Activated CD8-positive, alpha-beta memory T cell treated with anti-CD3 and anti-CD28 coated beads, Interleukin-2, amount 10 ng/mL, durations not matched to agents 7 days and 5 days (primary cell): Measurements from ENCODE around the gene TMOD1. TPM values are rescaled to one million over a fixed set of nuclear protein-coding genes. Genes with fewer than 3 reads are reported as not detected.

Source experiments
- ATAC-seq: fragments of 150-1000 bp; cut with Tn5 transposase; one replicate; pipeline ENCODE4 v1.10.0; 2021; ENCODE audit warnings: moderate library complexity
- CTCF ChIA-PET: fragments of 350-600 bp; sonication (Branson Sonifier 250); formaldehyde crosslinking; loops from one replicate; lab custom pipeline; 2021; ENCODE audit warnings: antibody characterized with exemption; lab: Charles Lee
- DNase-seq: peaks from one replicate; pipeline ENCODE4 v3.0.0-alpha.2; 2020
- H3K27ac Mint-ChIP-seq: one replicate; pipeline ENCODE4 v1.8.0; 2021; ENCODE audit warnings: mild to moderate bottlenecking, mixed read lengths
- H3K27me3 Mint-ChIP-seq: one replicate; pipeline ENCODE4 v1.8.0; 2021; ENCODE audit warnings: mixed read lengths
- H3K36me3 Mint-ChIP-seq: one replicate; pipeline ENCODE4 v1.8.0; 2021; ENCODE audit warnings: mild to moderate bottlenecking, mixed read lengths
- H3K4me1 Mint-ChIP-seq: one replicate; pipeline ENCODE4 v1.8.0; 2021; ENCODE audit warnings: mixed read lengths
- H3K4me3 Mint-ChIP-seq: one replicate; pipeline ENCODE4 v1.8.0; 2021; ENCODE audit warnings: mild to moderate bottlenecking, moderate library complexity, mixed read lengths
- H3K9me3 Mint-ChIP-seq: one replicate; pipeline ENCODE4 v1.8.0; 2022; ENCODE audit warnings: low read depth, mixed read lengths
- total RNA-seq, 2 experiments: library from RNA; stranded (reverse); gene quantifications; one replicate each; pipeline ENCODE4 v1.2.3, GENCODE V29; 2021

The TMOD1 gene
- total RNA-seq, 2 experiments from 2014 or later = 0.88 to 1.0 TPM

DNA sequence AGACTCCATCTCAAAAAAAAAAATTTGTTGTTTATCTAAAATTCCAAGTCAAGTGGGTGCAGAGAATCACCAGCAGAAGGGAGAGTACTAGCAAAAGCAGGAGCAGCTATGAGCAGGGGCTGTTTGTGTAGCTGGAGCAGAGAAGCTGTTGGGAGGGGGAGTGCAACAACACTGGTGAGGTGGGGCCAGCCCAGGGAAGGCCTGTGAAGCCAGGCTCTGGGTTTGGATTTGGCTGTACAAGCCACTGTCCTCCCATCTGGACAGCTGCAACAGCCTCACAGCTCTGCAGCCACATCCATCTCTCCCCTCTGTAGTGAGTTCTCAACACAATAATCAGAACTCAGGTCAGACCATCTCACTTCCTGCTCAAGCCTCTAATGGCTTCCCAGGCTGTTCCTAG, 59.4 kb downstream of the TMOD1 start:
- peaks cover 33% of the 10 kb centered on the region for H3K27me3 Mint-ChIP-seq
- ATAC-seq (no peak), DNase-seq (peak; percentile 28)
- H3K9me3 Mint-ChIP-seq = no peaks in the 10 kb centered on the region
- H3K4me1 Mint-ChIP-seq = peaks cover 14% of the 10 kb centered on the region
- H3K36me3 Mint-ChIP-seq = no peaks in the 10 kb centered on the region
- H3K27ac Mint-ChIP-seq = no peak overlapping the region
- no peak overlapping the region for H3K4me3 Mint-ChIP-seq
- CTCF ChIA-PET = interaction anchor here (0.8 to 2.8 kb wide), 2 partner anchors 38 to 94 kb away, joined by 3 to 10 read pairs; no protein-coding TSS in a partner anchor

GRCh38 chr9:97561501-97561900, 60.0 kb downstream of the TMOD1 start:
- no peak for ATAC-seq
- CTCF ChIA-PET = interaction anchor here (2.8 kb wide), 1 partner anchor 37 kb away, joined by 10 read pairs; no protein-coding TSS in a partner anchor
- H3K27ac Mint-ChIP-seq = no peak overlapping the region
- no peak overlapping the region for H3K4me3 Mint-ChIP-seq
- H3K36me3 Mint-ChIP-seq = no peaks in the 10 kb centered on the region
- peaks cover 30% of the 10 kb centered on the region for H3K27me3 Mint-ChIP-seq
- peak; percentile 26 for DNase-seq
- H3K9me3 Mint-ChIP-seq = no peaks in the 10 kb centered on the region
- peaks cover 14% of the 10 kb centered on the region for H3K4me1 Mint-ChIP-seq

DNA sequence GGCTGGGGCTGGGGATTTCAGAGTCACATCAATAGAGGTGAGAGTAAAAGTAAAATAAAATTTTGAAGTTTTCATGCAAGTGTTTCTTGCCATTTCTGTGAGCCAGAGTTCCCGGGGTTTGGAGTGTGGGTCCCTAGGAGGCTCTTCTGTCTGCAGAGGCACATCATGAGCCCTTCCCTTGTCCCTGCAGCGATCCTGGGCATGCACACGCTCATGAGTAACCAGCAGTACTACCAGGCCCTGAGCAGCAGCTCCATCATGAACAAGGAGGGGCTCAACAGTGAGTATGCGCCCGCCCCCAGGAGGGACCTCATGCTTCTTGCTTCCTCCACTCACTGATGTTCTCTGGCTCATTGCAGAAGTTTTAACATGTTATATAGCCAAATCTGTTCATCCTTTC, 61.1 kb downstream of the TMOD1 start:
- Mint-ChIP-seq H3K4me3 (no peak overlapping the region), H3K27ac (no peak overlapping the region), H3K4me1 (peaks cover 14% of the 10 kb centered on the region), H3K27me3 (peaks cover 25% of the 10 kb centered on the region), H3K9me3 (no peaks in the 10 kb centered on the region), H3K36me3 (no peaks in the 10 kb centered on the region)
- no peak for ATAC-seq
- CTCF ChIA-PET = interaction anchor here (2.8 kb wide), 1 partner anchor 36 kb away, joined by 10 read pairs; no protein-coding TSS in a partner anchor
- peak; percentile 18 for DNase-seq

GRCh38 chr9:97563458-97564135, 62.1 kb downstream of the TMOD1 start:
- Mint-ChIP-seq H3K27ac (no peak overlapping the region), H3K4me3 (no peak overlapping the region), H3K27me3 (peaks cover 22% of the 10 kb centered on the region), H3K9me3 (no peaks in the 10 kb centered on the region), H3K36me3 (no peaks in the 10 kb centered on the region), H3K4me1 (peaks cover 10% of the 10 kb centered on the region)
- ATAC-seq (no peak), DNase-seq (peak; percentile 31)
- CTCF ChIA-PET = no interaction called here

GRCh38 chr9:97564291-97565175, 63.1 kb downstream of the TMOD1 start:
- Mint-ChIP-seq H3K9me3 (no peaks in the 10 kb centered on the region), H3K27ac (no peak overlapping the region), H3K27me3 (peaks cover 17% of the 10 kb centered on the region), H3K36me3 (no peaks in the 10 kb centered on the region), H3K4me3 (no peak overlapping the region), H3K4me1 (peaks cover 2% of the 10 kb centered on the region)
- CTCF ChIA-PET = no interaction called here
- peak; percentile 23 for DNase-seq
- no peak for ATAC-seq

- no peaks in the 10 kb centered on the region for H3K9me3 Mint-ChIP-seq
- H3K4me3 Mint-ChIP-seq = no peak overlapping the region
- DNase-seq = peak; percentile 27
- H3K4me1 Mint-ChIP-seq = no peaks in the 10 kb centered on the region
- H3K27ac Mint-ChIP-seq = no peak overlapping the region
- H3K36me3 Mint-ChIP-seq = no peaks in the 10 kb centered on the region
- H3K27me3 Mint-ChIP-seq = peaks cover 15% of the 10 kb centered on the region
- CTCF ChIA-PET = no interaction called here
- ATAC-seq = no peak
Measured at GRCh38 chr9:97565262-97565661, 63.8 kb downstream of the TMOD1 start.

DNA sequence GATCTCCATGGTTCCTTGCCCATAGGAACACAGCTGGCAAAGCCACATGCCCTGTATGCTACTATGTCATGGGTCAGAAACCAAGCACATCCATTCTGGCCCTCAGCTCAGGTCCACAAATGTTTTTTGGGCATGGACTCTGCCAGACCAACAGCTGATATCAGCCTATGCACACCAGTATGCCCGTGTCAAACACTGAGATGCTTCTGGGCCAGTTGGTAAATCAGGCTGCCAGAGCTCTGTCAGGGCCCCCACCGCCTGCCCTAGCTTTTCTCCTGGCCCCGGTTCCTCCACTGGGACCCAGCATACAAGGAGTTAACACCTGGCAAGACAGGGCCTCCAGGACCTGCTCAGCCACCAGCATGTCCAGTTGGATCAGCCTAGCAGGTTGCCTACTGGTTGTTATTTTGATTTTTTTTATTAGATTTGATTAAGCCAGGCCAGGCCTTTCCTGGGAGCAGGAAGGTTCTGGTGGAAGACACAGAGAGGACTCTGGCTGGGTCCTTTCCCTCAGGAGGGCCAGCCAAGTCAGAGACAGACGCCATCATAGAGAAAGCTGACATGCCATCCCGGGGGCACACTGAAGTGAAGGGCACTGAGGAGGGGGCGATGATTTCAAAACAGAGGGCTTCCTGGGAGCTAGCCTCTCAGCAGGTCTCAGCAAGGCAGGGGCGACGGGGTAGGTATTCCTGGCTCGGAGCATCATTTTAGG, 65.9 kb downstream of the TMOD1 start:
- CTCF ChIA-PET = no interaction called here

GRCh38 chr9:97567894-97568202, 66.4 kb downstream of the TMOD1 start:
- H3K27me3 Mint-ChIP-seq = peaks cover 9% of the 10 kb centered on the region
- no peak overlapping the region for H3K4me3 Mint-ChIP-seq
- H3K27ac Mint-ChIP-seq = no peak overlapping the region
- H3K4me1 Mint-ChIP-seq = no peaks in the 10 kb centered on the region
- no peaks in the 10 kb centered on the region for H3K36me3 Mint-ChIP-seq
- CTCF ChIA-PET = no interaction called here
- H3K9me3 Mint-ChIP-seq = no peaks in the 10 kb centered on the region
- no peak for ATAC-seq
- DNase-seq = peak; percentile 38

More for the DNA sequence above, 65.9 kb downstream of the TMOD1 start:
- Mint-ChIP-seq H3K4me3 (no peak overlapping the region), H3K27ac (no peak overlapping the region), H3K9me3 (no peaks in the 10 kb centered on the region), H3K27me3 (peaks cover 9% of the 10 kb centered on the region), H3K4me1 (no peaks in the 10 kb centered on the region), H3K36me3 (no peaks in the 10 kb centered on the region)
- peak; percentile 22 for DNase-seq
- no peak for ATAC-seq

DNA sequence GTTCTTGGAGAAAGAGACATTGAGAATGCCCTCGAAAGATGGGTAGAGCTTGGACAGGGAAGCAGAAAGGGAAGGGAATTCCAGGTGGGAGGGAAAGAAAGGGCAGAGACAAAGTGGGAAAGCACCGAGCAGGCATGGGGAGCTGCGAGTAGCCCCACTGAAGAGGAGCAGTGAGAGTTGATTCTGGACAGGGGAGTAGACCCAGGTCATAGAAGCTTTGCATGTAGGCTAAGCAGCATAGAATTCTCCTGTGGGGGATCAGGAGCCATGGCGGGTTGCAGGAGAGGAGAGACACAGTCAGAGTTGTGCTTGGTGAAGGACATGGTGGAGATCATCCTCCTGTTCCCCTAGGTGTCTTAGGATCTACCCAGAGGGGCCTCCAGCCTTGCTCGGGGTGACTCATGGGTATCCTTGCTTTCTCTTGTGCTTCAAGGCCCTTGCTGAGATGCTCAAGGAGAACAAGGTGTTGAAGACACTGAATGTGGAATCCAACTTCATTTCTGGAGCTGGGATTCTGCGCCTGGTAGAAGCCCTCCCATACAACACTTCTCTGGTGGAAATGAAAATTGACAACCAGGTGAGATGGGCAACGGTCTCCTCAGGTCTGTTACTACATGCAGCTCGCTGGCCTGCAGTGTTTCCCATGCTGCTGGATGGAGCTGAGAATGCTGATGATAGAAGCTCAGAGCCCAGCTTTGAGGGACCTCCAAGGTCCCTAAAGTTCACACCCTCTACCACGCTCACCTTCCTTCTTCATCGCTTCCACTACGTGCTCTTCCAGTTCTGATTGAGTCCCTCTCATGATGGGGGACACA, 67.2 kb downstream of the TMOD1 start:
- H3K9me3 Mint-ChIP-seq = no peaks in the 10 kb centered on the region
- CTCF ChIA-PET = no interaction called here
- H3K4me3 Mint-ChIP-seq = no peak overlapping the region
- H3K27ac Mint-ChIP-seq = no peak overlapping the region
- H3K27me3 Mint-ChIP-seq = peaks cover 9% of the 10 kb centered on the region
- H3K36me3 Mint-ChIP-seq = no peaks in the 10 kb centered on the region
- ATAC-seq = no peak
- peak; percentile 33 for DNase-seq
- no peaks in the 10 kb centered on the region for H3K4me1 Mint-ChIP-seq

DNA sequence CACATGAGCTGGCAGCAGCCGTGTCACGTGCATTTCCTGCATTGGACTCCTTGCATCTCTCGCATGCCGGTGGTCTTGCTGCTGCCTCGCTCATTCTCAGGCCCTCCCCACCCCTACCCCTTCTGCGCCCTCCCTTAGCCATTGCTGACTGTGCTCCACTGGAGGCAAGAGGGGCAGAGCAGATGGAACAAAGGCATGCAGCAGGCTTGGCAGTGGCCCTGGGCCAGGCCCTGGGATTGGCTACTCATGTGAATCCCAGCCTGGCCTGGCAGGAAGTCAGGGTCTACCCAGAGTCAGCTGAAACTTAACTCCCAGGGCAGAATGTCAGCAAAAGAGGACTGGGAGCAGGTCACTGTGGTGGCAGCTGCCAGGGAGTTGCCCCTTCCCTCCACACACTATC, 69.4 kb downstream of the TMOD1 start:
- Mint-ChIP-seq H3K9me3 (no peaks in the 10 kb centered on the region), H3K4me1 (peaks cover 14% of the 10 kb centered on the region), H3K36me3 (no peaks in the 10 kb centered on the region), H3K4me3 (no peak overlapping the region), H3K27me3 (peaks cover 14% of the 10 kb centered on the region), H3K27ac (no peak overlapping the region)
- DNase-seq (no peak), ATAC-seq (no peak)
- CTCF ChIA-PET = interaction anchor here (1.9 kb wide), 1 partner anchor 28 kb away, joined by 4 read pairs; no protein-coding TSS in a partner anchor

- Mint-ChIP-seq H3K36me3 (no peaks in the 10 kb centered on the region), H3K9me3 (no peaks in the 10 kb centered on the region), H3K4me3 (no peak overlapping the region), H3K4me1 (peaks cover 15% of the 10 kb centered on the region), H3K27me3 (peaks cover 15% of the 10 kb centered on the region), H3K27ac (no peak overlapping the region)
- ATAC-seq (no peak), DNase-seq (peak; percentile 12)
- CTCF ChIA-PET = interaction anchor here (1.9 kb wide), 1 partner anchor 27 kb away, joined by 4 read pairs; no protein-coding TSS in a partner anchor
Measured at GRCh38 chr9:97571664-97572063, 70.2 kb downstream of the TMOD1 start.

GRCh38 chr9:97572196-97572891, 70.9 kb downstream of the TMOD1 start:
- CTCF ChIA-PET = interaction anchor here (1.9 kb wide), 1 partner anchor 26 kb away, joined by 4 read pairs; no protein-coding TSS in a partner anchor
- DNase-seq = peak; percentile 16
- Mint-ChIP-seq H3K27ac (no peak overlapping the region), H3K36me3 (no peaks in the 10 kb centered on the region), H3K4me3 (no peak overlapping the region), H3K9me3 (no peaks in the 10 kb centered on the region), H3K4me1 (peaks cover 15% of the 10 kb centered on the region), H3K27me3 (peaks cover 15% of the 10 kb centered on the region)
- no peak for ATAC-seq
